Measurements from ENCODE around the gene TPMT.

Gene TPMT

GRCh38 chr6:18186033-18186432, 31.2 kb upstream of the TPMT start:
- H3K4me3 ChIP-seq (replicated peaks; ENCODE audit: low read depth, low read length) = no peak overlapping the region
- DNase-seq (ENCODE audit: low read depth) = peak; percentile 14
- no peak for TF ChIP-seq CTCF (IDR thresholded peaks at IDR 0.05; ENCODE audit: low read length, missing control alignments)

DNA sequence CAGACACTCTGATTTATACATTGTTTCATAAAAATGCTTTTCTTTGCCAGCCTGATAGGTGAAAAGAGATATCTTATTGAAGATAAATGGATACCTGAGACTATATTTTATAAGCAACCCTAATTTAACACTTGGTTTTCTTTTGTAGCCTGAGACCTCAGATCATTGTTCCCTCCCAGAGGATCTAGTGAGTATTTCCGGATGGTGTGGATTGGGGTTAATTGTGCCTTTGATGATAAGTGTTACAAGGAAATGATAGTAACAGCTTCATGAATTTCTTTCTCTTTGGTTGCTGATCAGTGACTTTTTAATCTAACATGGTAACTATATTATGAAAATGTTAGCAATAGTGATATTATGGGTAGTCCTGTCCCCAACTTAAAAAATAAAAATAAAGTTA, 30.7 kb upstream of the TPMT start:
- TF ChIP-seq CTCF (IDR thresholded peaks at IDR 0.05; ENCODE audit: low read length, missing control alignments) = no peak
- no peak overlapping the region for H3K4me3 ChIP-seq (replicated peaks; ENCODE audit: low read depth, low read length)
- DNase-seq (ENCODE audit: low read depth) = no peak

DNA sequence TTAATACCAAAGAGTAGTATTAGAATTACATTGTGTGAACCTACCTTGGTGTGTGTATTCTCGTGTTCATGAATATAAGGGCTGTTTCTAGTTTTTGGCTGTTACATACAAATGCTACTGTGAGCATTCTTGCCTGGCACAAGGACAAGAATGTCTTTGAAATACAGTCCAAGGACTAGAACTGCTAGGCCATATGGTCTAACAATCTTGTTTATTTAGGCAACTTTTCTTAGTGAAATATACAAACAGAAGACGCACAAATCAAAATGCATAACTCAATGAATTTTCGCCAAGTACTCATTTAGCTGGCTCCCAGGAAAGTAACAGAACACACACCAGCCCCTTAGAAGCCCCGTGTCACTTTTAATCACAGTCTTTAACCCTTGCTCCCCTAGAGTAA, 28.9 kb upstream of the TPMT start:
- TF ChIP-seq CTCF (IDR thresholded peaks at IDR 0.05; ENCODE audit: low read length, missing control alignments) = no peak
- H3K4me3 ChIP-seq (replicated peaks; ENCODE audit: low read depth, low read length) = no peak overlapping the region
- peak; percentile 22 for DNase-seq (ENCODE audit: low read depth)

DNA sequence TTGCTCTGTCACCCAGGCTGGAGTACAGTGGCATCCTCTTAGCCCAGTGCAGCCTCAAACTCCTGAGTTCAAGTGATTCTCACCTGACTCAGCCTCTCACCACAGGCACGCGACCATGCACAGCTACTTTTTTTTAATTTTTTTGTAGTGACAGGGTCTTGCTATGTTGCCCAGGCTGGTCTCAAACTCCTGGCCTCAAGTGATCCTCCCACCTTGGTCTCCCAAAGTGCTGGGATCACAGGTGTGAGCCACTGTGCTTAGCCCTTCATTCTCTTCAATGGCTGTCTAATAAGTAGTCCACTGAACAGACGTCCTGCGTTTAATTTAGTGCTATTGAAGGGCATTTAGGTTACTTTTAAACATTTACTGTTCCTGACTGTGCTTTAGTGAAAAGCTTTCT, 27.7 kb upstream of the TPMT start:
- no peak for TF ChIP-seq CTCF (IDR thresholded peaks at IDR 0.05; ENCODE audit: low read length, missing control alignments)
- no peak for DNase-seq (ENCODE audit: low read depth)
- no peak overlapping the region for H3K4me3 ChIP-seq (replicated peaks; ENCODE audit: low read depth, low read length)

DNA sequence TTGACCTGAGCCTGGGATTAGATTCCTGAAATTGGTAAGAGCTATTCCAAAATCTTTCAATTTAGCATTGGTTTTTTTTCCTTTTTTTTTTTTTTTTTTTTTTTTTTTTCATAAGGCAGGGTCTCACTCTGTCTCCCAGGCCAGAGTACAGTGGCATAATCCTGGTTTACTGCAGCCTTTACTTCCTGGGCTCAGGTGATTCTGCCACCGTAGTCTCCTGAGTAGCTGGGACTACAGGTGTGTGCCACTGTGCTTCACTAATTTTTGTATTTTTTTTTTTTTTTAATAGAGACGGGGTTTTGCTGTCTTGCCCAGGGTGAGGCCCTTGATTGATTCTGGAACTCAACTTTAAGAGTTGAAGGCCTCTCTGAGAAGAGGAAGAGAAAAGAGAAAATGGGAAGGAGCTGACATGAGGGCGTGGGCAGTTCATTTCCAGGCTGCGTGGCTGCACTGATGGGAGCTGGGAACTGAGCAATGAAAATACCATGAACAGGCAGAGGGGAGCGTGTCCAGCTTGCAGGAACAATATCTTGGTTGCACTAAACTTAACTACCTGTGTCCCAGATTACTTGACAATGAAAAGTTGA, 25.0 kb upstream of the TPMT start:
- DNase-seq (ENCODE audit: low read depth) = no peak
- H3K4me3 ChIP-seq (replicated peaks; ENCODE audit: low read depth, low read length) = no peak overlapping the region
- no peak for TF ChIP-seq CTCF (IDR thresholded peaks at IDR 0.05; ENCODE audit: low read length, missing control alignments)

DNA sequence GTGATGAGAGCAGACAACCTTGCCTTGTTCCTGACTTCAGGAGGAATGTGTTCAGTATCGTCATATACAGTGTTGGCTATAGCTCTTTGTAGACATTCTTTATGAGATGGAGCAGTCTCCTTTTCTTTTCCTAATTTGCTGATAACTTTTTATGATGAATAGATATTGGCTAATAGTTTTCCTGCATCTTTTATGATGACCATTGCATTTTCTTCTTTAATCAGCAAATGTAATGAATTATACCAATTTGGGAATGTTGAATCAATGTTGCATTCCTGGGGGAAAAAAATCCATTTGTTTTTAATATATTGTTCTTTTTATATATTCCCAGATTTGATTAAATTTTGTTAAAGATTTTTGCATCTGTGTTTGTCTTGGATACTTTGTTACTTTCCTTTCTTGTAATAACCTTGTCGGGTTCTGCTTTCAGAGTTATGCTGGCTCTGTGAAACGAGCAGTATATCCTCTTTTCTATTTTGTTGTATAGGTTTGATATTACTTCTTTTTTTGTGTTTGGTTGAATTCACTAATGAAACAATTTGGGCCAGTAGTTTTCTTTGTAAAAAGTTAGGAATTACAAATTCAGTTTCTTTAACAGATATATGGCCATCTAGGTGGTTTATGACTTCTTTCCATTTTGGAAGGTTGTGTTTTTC, 24.2 kb upstream of the TPMT start:
- no peak for TF ChIP-seq CTCF (IDR thresholded peaks at IDR 0.05; ENCODE audit: low read length, missing control alignments)
- H3K4me3 ChIP-seq (replicated peaks; ENCODE audit: low read depth, low read length) = no peak overlapping the region
- DNase-seq (ENCODE audit: low read depth) = no peak

All from fibroblast of pulmonary artery (primary cell).